HEK293T (cell line): ENCODE measurements around the gene TMEM221.

Experiments used
- CTCF ChIA-PET: fragments of 350-600 bp; formaldehyde crosslinking; extraction: SDS; loops from one replicate; lab custom pipeline; 2021; ENCODE audit warnings: antibody characterized with exemption, inconsistent platforms; lab: Yijun Ruan, JAX
- POLR2A ChIA-PET: fragments of 350-600 bp; formaldehyde crosslinking; extraction: SDS; loops from one replicate; lab custom pipeline; 2020; ENCODE audit warnings: antibody characterized with exemption, inconsistent platforms; lab: Yijun Ruan, JAX
- DNase-seq: peaks from one replicate; pipeline ENCODE4 v3.0.0; 2012; ENCODE audit warnings: mixed read lengths; ENCODE audit errors: extremely low spot score
- ARNT ChIP-seq: fragments of 450-650 bp; IDR thresholded peaks from 2 replicates; pipeline ENCODE4 v1.6.1; 2017; ENCODE audit warnings: mild to moderate bottlenecking
- BHLHE40 ChIP-seq: fragments of 450-650 bp; IDR thresholded peaks from 2 replicates; pipeline ENCODE4 v1.6.1; 2016; ENCODE audit warnings: mild to moderate bottlenecking, moderate library complexity, borderline replicate concordance
- CTBP1 ChIP-seq: fragments of 450-650 bp; IDR thresholded peaks from 2 replicates; pipeline ENCODE4 v1.6.1; 2016; ENCODE audit warnings: borderline replicate concordance
- ELF4 ChIP-seq: fragments of 450-650 bp; IDR thresholded peaks from 2 replicates; pipeline ENCODE4 v1.6.1; 2017; ENCODE audit warnings: antibody characterized with exemption
- FOXA1 ChIP-seq: fragments of 450-650 bp; IDR thresholded peaks from 2 replicates; pipeline ENCODE4 v1.6.1; 2016; ENCODE audit warnings: mild to moderate bottlenecking
- FOXK2 ChIP-seq: fragments of 450-650 bp; IDR thresholded peaks from 2 replicates; pipeline ENCODE4 v1.6.1; 2016; ENCODE audit warnings: mild to moderate bottlenecking
- FOXM1 ChIP-seq: fragments of 450-650 bp; IDR thresholded peaks from 2 replicates; pipeline ENCODE4 v1.6.1; 2017; ENCODE audit warnings: mild to moderate bottlenecking, borderline replicate concordance
- HDGF ChIP-seq: fragments of 450-650 bp; IDR thresholded peaks from 2 replicates; pipeline ENCODE4 v1.6.1; 2017; ENCODE audit warnings: antibody characterized with exemption, borderline replicate concordance
- L3MBTL2 ChIP-seq: fragments of 450-650 bp; conservative IDR thresholded peaks from 2 replicates; pipeline ENCODE4 v1.6.1; 2016; ENCODE audit warnings: mild to moderate bottlenecking
- LEF1 ChIP-seq: fragments of 450-650 bp; IDR thresholded peaks from 2 replicates; pipeline ENCODE4 v1.6.1; 2017; ENCODE audit warnings: mild to moderate bottlenecking, borderline replicate concordance
- NFRKB ChIP-seq: fragments of 450-650 bp; IDR thresholded peaks from 2 replicates; pipeline ENCODE4 v1.6.1; 2016; ENCODE audit warnings: mild to moderate bottlenecking, moderate library complexity
- PKNOX1 ChIP-seq: fragments of 450-650 bp; IDR thresholded peaks from 2 replicates; pipeline ENCODE4 v1.6.1; 2016
- SP1 ChIP-seq: fragments of 450-650 bp; IDR thresholded peaks from 2 replicates; pipeline ENCODE4 v1.6.1; 2017
- SUZ12 ChIP-seq: fragments of 450-650 bp; IDR thresholded peaks from 2 replicates; pipeline ENCODE4 v1.6.1; 2016; ENCODE audit warnings: mild to moderate bottlenecking
- TARDBP ChIP-seq: fragments of 450-650 bp; IDR thresholded peaks from 2 replicates; pipeline ENCODE4 v1.6.1; 2016
- ZNF384 ChIP-seq: fragments of 450-650 bp; IDR thresholded peaks from 2 replicates; pipeline ENCODE4 v1.6.1; 2016

The TMEM221 gene

GRCh38 chr19:17448131-17448967 is at the start of gene TMEM221:
Gene TMEM221, minus strand, starts transcription at chr19:17448668. Its CDS starts 206 bp downstream, at chr19:17448462.
- 0 out of 2 replicates have a peak, but pooled peaks have one; percentile 16 for TF ChIP-seq TARDBP
- TF ChIP-seq ARNT = no peak
- peak; percentile 30; the same call in 1 of the 2 replicates for TF ChIP-seq FOXM1
- no peak for TF ChIP-seq LEF1
- TF ChIP-seq SP1 = no peak
- POLR2A ChIA-PET = interaction anchor here (1.8 kb wide), 1 partner anchor 318 kb away, joined by 5 read pairs; no protein-coding TSS in a partner anchor
- DNase-seq = peak; percentile 63
- CTCF ChIA-PET = interaction anchor here (0.9 to 1.5 kb wide), 6 partner anchors 10 to 318 kb away, joined by 3 to 6 read pairs (median 4); partner anchors contain the start of gene NXNL1

GRCh38 chr19:17497149-17497798 is 48.8 kb upstream of the TMEM221 start:
- ChIA-PET POLR2A (interaction anchor here (1.1 kb wide), 1 partner anchor 14 kb away, joined by 3 read pairs; the partner anchor contains the start of gene PGLS), CTCF (interaction anchor here (1.3 to 1.8 kb wide), 5 partner anchors 12 to 33 kb away, joined by 5 to 13 read pairs (median 10); partner anchors contain the start of gene PGLS)
- no peak for TF ChIP-seq CTBP1
- no peak for TF ChIP-seq SUZ12
- no peak for TF ChIP-seq ELF4
- TF ChIP-seq BHLHE40 = no peak
- TF ChIP-seq NFRKB = no peak
- TF ChIP-seq TARDBP = no peak
- TF ChIP-seq L3MBTL2 = no peak
- no peak for TF ChIP-seq PKNOX1
- no peak for DNase-seq

- peak; percentile 88 for DNase-seq
- ChIA-PET POLR2A (interaction anchor here (0.8 to 1.7 kb wide), 2 partner anchors 15 to 77 kb away, joined by 3 read pairs; partner anchors contain the start of genes MVB12A and PGLS), CTCF (interaction anchor here (0.6 to 1.8 kb wide), 21 partner anchors 8 to 321 kb away, joined by 3 to 13 read pairs (median 4); partner anchors contain the start of genes MAP1S, PGLS and SLC27A1)
- TF ChIP-seq SP1 (no peak), ZNF384 (no peak), ELF4 (no peak), FOXK2 (no peak), HDGF (0 out of 2 replicates have a peak, but pooled peaks have one; percentile 75)
Observed at GRCh38 chr19:17496337-17496997, 48.0 kb upstream of the TMEM221 start.

GRCh38 chr19:17495639-17496296 is 47.3 kb upstream of the TMEM221 start:
- no peak for DNase-seq
- TF ChIP-seq ZNF384 (no peak), FOXA1 (no peak), HDGF (no peak), PKNOX1 (no peak), ELF4 (no peak), NFRKB (no peak), BHLHE40 (no peak), TARDBP (no peak), LEF1 (no peak), SUZ12 (no peak), L3MBTL2 (no peak), ARNT (no peak), CTBP1 (no peak), SP1 (no peak), FOXK2 (no peak), FOXM1 (no peak)
- CTCF ChIA-PET = interaction anchor here (0.6 to 1.8 kb wide), 21 partner anchors 8 to 322 kb away, joined by 3 to 13 read pairs (median 4); partner anchors contain the start of genes MAP1S, PGLS and SLC27A1
- POLR2A ChIA-PET = interaction anchor here (0.8 to 1.7 kb wide), 2 partner anchors 16 to 76 kb away, joined by 3 read pairs; partner anchors contain the start of genes MVB12A and PGLS

- DNase-seq = no peak
- ChIA-PET CTCF (no interaction called here), POLR2A (interaction anchor here (0.6 kb wide), 1 partner anchor 178 kb away, joined by 5 read pairs; no protein-coding TSS in a partner anchor)
- no peak for TF ChIP-seq SP1
- no peak for TF ChIP-seq ELF4
- TF ChIP-seq CTBP1 = no peak
- no peak for TF ChIP-seq SUZ12
- TF ChIP-seq BHLHE40 = no peak
- TF ChIP-seq LEF1 = no peak
- no peak for TF ChIP-seq HDGF
- no peak for TF ChIP-seq FOXK2
- TF ChIP-seq FOXM1 = no peak
- TF ChIP-seq FOXA1 = no peak
- TF ChIP-seq ARNT = no peak
- TF ChIP-seq L3MBTL2 = no peak
- no peak for TF ChIP-seq TARDBP
- TF ChIP-seq PKNOX1 = no peak
- no peak for TF ChIP-seq NFRKB
- no peak for TF ChIP-seq ZNF384
Observed at GRCh38 chr19:17491287-17491686, 42.8 kb upstream of the TMEM221 start.
